Left ventricle myocardium inferior (tissue), 1 donor: Measurements from ENCODE around the gene RXRA. TPM values are rescaled to one million over a fixed set of nuclear protein-coding genes. Genes with fewer than 3 reads are reported as not detected.

Source experiments
- DNase-seq: peaks from one replicate; pipeline ENCODE4 v3.0.0-alpha.2; 2020
- H3K27ac ChIP-seq: fragments of 200-600 bp; replicated peaks from 2 replicates; pipeline ENCODE4 v1.8.0; 2021
- H3K27me3 ChIP-seq: fragments of 200-600 bp; 2 replicates; pipeline ENCODE4 v1.8.0; 2021; ENCODE audit warnings: low read depth
- H3K36me3 ChIP-seq: fragments of 200-600 bp; 2 replicates; pipeline ENCODE4 v1.8.0; 2021
- H3K4me1 ChIP-seq: fragments of 200-600 bp; 2 replicates; pipeline ENCODE4 v1.8.0; 2021
- H3K4me3 ChIP-seq: fragments of 200-600 bp; 2 replicates; pipeline ENCODE4 v1.8.0; 2021; ENCODE audit warnings: mild to moderate bottlenecking, moderate library complexity
- H3K9me3 ChIP-seq: fragments of 200-600 bp; replicated peaks from 2 replicates; pipeline ENCODE4 v1.8.0; 2021
- CTCF ChIP-seq: fragments of 200-600 bp; IDR thresholded peaks from 2 replicates; pipeline ENCODE4 v1.8.0; 2021; ENCODE audit warnings: antibody characterized with exemption, mild to moderate bottlenecking, borderline replicate concordance
- intact Hi-C: fragments of 100-400 bp; cut with micrococcal nuclease; formaldehyde crosslinking; loops from one replicate; pipeline ENCODE4 v1.11.0; 2022
- total RNA-seq: library from RNA; stranded (reverse); fragmentation: NEBNext Ultra II Directional; extraction: Animal tissue kit (Norgen Biotek cat#: 25700); gene quantifications from one replicate; pipeline ENCODE4 v1.2.1, GENCODE V29; 2021
- donor health status: DM: no; HTN: yes; CAD: no; lungs with severe emphysema.

The RXRA gene
- total RNA-seq, 1 donor from 2014 or later: 57.1 TPM

- DNase-seq: no peak
- Histone ChIP-seq H3K9me3 (no peaks in the 10 kb centered on the region), H3K36me3 (peaks cover 4% of the 10 kb centered on the region), H3K4me1 (peaks cover 100% of the 10 kb centered on the region), H3K27ac (peak overlapping the region; percentile 92), H3K4me3 (no peak overlapping the region), H3K27me3 (no peaks in the 10 kb centered on the region)
- intact Hi-C loops: loop anchor here (10.0 kb wide), 1 partner anchor 45 kb away; no protein-coding TSS in a partner anchor
- TF ChIP-seq CTCF: no peak
These were observed 84.0 kb downstream of the RXRA start for GRCh38 chr9:134410071-134410834.

GRCh38 chr9:134410835-134411217 lies 84.6 kb downstream of the RXRA start:
- H3K9me3 ChIP-seq: no peaks in the 10 kb centered on the region
- TF ChIP-seq CTCF: no peak
- peak overlapping the region; percentile 92 for H3K27ac ChIP-seq
- intact Hi-C loops: loop anchor here (10.0 kb wide), 1 partner anchor 46 kb away; no protein-coding TSS in a partner anchor
- H3K4me1 ChIP-seq: peaks cover 100% of the 10 kb centered on the region
- DNase-seq: no peak
- H3K27me3 ChIP-seq: no peaks in the 10 kb centered on the region
- H3K4me3 ChIP-seq: no peak overlapping the region
- H3K36me3 ChIP-seq: peaks cover 4% of the 10 kb centered on the region

DNA sequence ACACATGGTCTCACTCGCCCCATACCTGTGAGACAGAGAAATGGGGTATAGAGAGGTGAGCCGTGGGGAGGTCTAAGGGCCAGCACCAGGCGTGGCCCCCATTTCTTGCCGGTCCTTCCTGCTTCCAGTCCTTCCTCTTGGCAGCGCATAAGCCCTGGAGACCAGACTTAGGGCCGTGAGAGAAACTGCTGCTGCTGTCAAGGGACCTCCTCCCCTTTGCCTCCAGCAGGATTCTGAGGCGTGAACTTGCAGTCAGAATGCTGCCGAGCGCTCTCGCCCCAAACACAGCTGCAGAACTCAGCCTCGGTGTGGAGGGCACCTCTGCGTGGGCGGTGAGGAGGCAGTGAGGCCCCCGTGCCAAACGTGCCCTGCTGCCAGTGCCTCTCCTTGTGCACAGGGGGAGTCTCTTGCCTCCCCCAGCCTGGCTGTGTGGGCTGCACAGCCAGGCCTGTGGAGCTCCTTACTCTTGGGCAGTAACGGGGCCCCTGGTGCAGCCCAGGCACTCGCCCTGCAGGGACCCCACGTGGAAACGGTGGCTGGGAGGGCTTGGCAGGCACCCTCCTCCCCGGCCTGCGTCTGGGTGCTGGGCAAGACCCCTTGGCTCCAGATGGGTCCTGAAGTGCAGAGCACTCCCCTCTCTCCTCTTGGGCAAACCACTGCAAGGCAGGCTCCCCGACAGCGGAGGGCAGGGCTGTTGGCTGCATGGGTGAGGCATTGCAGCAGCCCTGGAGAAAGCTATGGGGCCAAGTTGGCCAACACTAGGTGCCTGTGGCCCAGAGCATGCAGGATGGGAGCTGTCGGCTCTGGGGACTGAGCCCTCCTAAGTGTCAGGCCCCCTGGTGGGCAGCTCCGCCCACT lies 85.4 kb downstream of the RXRA start:
- peak overlapping the region; percentile 30 for H3K4me3 ChIP-seq
- peaks cover 6% of the 10 kb centered on the region for H3K36me3 ChIP-seq
- peak overlapping the region; percentile 92 for H3K27ac ChIP-seq
- DNase-seq: peak; percentile 69
- peaks cover 94% of the 10 kb centered on the region for H3K4me1 ChIP-seq
- no peaks in the 10 kb centered on the region for H3K27me3 ChIP-seq
- no peaks in the 10 kb centered on the region for H3K9me3 ChIP-seq
- intact Hi-C loops: loop anchor here (10.0 kb wide), 1 partner anchor 47 kb away; no protein-coding TSS in a partner anchor
- TF ChIP-seq CTCF: no peak

DNA sequence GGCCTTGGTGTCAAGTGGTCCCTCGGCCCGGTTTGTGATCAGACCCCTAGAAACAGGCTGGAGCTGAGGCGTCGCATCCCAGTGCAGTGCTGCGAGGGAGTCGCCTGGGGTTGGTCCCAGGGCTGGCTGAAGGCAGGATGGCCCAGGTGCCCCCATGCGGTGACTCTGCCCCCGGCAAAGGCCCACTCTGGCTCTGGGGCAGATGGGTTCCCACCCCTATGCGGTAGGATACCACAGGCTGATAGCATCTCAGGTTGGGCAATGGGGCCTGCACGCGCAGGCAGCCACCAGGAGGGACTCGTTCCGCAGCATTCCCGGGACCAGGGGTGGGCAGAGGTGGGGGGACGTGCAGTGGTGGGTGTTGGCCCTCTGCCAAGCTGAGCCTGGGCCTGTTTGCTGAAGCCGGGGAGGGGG lies 86.0 kb downstream of the RXRA start:
- peak overlapping the region; percentile 92 for H3K27ac ChIP-seq
- no peaks in the 10 kb centered on the region for H3K27me3 ChIP-seq
- no peaks in the 10 kb centered on the region for H3K9me3 ChIP-seq
- peaks cover 12% of the 10 kb centered on the region for H3K36me3 ChIP-seq
- intact Hi-C loops: loop anchor here (10.0 kb wide), 1 partner anchor 48 kb away; no protein-coding TSS in a partner anchor
- peaks cover 94% of the 10 kb centered on the region for H3K4me1 ChIP-seq
- no peak overlapping the region for H3K4me3 ChIP-seq
- no peak for TF ChIP-seq CTCF
- DNase-seq: no peak

- no peak for DNase-seq
- Histone ChIP-seq H3K27me3 (no peaks in the 10 kb centered on the region), H3K4me1 (peaks cover 94% of the 10 kb centered on the region), H3K27ac (peak overlapping the region; percentile 92), H3K4me3 (no peak overlapping the region), H3K9me3 (no peaks in the 10 kb centered on the region), H3K36me3 (peaks cover 21% of the 10 kb centered on the region)
- TF ChIP-seq CTCF: no peak
- intact Hi-C loops: loop anchor here (10.0 kb wide), 1 partner anchor 48 kb away; no protein-coding TSS in a partner anchor
These were observed 87.0 kb downstream of the RXRA start for GRCh38 chr9:134413112-134413715.
